ENCODE measurements around the gene SVIL.
"Not testable (repeated sequence)": the region's sequence is repeated elsewhere in the genome, so short reads cannot be mapped to it uniquely, and the experiment has no call there.

The SVIL gene

DNA sequence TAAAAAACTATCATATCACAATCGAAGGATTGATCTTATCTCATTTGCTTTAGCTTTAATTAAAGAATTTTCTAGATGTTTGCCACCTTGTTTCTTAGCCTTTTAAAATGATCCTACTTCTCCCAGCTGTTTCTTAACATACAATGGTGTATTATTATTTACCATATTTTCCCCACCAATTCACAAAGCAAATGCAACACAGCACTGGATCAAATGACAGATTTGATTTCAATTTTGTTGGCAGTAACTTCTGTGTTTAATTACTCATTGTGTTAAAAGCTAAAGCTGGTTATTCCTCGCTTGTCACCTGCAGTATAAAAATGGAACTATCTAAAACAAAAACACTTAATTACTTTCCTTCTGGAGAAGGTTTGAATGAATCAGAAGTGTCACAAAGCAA is 19.6 kb downstream of the SVIL start:
- DNase-seq (ENCODE audit: low read depth), result no peak
- no peak overlapping the region for H3K4me3 ChIP-seq (replicated peaks; ENCODE audit: low read depth, low read length)
- TF ChIP-seq, protein P1, sequence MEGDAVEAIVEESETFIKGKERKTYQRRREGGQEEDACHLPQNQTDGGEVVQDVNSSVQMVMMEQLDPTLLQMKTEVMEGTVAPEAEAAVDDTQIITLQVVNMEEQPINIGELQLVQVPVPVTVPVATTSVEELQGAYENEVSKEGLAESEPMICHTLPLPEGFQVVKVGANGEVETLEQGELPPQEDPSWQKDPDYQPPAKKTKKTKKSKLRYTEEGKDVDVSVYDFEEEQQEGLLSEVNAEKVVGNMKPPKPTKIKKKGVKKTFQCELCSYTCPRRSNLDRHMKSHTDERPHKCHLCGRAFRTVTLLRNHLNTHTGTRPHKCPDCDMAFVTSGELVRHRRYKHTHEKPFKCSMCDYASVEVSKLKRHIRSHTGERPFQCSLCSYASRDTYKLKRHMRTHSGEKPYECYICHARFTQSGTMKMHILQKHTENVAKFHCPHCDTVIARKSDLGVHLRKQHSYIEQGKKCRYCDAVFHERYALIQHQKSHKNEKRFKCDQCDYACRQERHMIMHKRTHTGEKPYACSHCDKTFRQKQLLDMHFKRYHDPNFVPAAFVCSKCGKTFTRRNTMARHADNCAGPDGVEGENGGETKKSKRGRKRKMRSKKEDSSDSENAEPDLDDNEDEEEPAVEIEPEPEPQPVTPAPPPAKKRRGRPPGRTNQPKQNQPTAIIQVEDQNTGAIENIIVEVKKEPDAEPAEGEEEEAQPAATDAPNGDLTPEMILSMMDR (IDR thresholded peaks at IDR 0.05; ENCODE audit: low read length, missing control alignments), result no peak

- not testable (repeated sequence) for H3K4me3 ChIP-seq (replicated peaks; ENCODE audit: low read depth, low read length); DNase-seq (ENCODE audit: low read depth)
Measured at GRCh38 chr10:29614289-29614688, 20.5 kb downstream of the SVIL start.

DNA sequence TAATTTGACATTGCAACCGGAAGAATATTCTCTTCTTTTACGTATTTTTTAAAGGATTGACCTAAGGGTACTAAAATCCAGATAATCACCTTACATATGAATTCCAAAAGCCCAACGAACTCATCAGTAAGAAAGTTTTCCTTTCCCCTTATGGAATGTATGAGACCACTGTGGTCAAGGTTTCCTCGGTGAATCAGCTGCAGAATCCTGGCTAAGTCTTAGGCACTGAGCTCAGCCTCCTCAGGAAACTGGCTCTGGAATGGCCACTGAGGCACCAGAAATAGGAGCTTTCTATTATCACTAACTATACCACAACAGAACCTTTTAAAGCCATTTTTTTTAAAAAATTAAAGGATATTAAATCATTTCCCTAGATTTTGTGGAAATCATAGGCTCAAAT is 21.0 kb downstream of the SVIL start:
- DNase-seq (ENCODE audit: low read depth), result no peak
- no peak overlapping the region for H3K4me3 ChIP-seq (replicated peaks; ENCODE audit: low read depth, low read length)
- TF ChIP-seq, protein P1 (IDR thresholded peaks at IDR 0.05; ENCODE audit: low read length, missing control alignments), result no peak

GRCh38 chr10:29613196-29613595 is 21.6 kb downstream of the SVIL start:
- H3K4me3 ChIP-seq (replicated peaks; ENCODE audit: low read depth, low read length), result no peak overlapping the region
- TF ChIP-seq, protein P1 (IDR thresholded peaks at IDR 0.05; ENCODE audit: low read length, missing control alignments), result no peak
- DNase-seq (ENCODE audit: low read depth), result no peak

DNA sequence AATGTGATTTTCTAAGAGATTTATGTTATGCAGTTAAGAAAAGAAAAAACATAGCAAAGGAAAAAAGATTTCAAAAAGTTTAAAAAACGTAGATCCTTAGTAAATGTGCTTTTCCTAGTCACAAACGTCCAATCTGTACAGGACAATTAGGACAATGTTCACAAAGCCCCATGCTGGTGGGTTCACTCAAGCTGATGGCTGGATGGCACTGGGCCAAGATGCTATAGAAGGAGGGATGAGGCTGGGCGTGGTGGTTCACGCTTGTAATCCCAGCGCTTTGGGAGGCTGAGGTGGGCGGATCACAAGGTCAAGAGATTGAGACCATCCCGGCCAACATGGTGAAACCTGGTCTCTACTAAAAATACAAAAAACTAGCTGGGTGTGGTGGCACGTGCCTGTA is 22.1 kb downstream of the SVIL start:
- DNase-seq (ENCODE audit: low read depth), result no peak
- TF ChIP-seq, protein P1 (IDR thresholded peaks at IDR 0.05; ENCODE audit: low read length, missing control alignments), result no peak
- H3K4me3 ChIP-seq (replicated peaks; ENCODE audit: low read depth, low read length), result no peak overlapping the region

- no peak overlapping the region for H3K4me3 ChIP-seq (replicated peaks; ENCODE audit: low read depth, low read length)
- TF ChIP-seq, protein P1 (IDR thresholded peaks at IDR 0.05; ENCODE audit: low read length, missing control alignments), result no peak
- DNase-seq (ENCODE audit: low read depth), result no peak
Measured at GRCh38 chr10:29611781-29612381, 22.9 kb downstream of the SVIL start.

- TF ChIP-seq, protein P1 (IDR thresholded peaks at IDR 0.05; ENCODE audit: low read length, missing control alignments), result no peak
- no peak for DNase-seq (ENCODE audit: low read depth)
- no peak overlapping the region for H3K4me3 ChIP-seq (replicated peaks; ENCODE audit: low read depth, low read length)
Measured at GRCh38 chr10:29610876-29611647, 23.7 kb downstream of the SVIL start.

GRCh38 chr10:29610331-29610730 is 24.4 kb downstream of the SVIL start:
- not testable (repeated sequence) for H3K4me3 ChIP-seq (replicated peaks; ENCODE audit: low read depth, low read length); DNase-seq (ENCODE audit: low read depth)

Measured in fibroblast of pulmonary artery (primary cell).